Thoracic aorta (tissue), 2 donors: ENCODE measurements around the gene NECAP2. TPM values are rescaled to one million over a fixed set of nuclear protein-coding genes. Genes with fewer than 3 reads are reported as not detected.

Source experiments
- ATAC-seq: fragments of 150-250 bp; one replicate; pipeline ENCODE4 v1.8.0; 2017; ENCODE audit warnings: low read depth; ENCODE audit not compliant: insufficient number of reproducible peaks, low FRiP score
- DNase-seq: peaks from one replicate; pipeline ENCODE4 v3.0.0-alpha.2; 2020; ENCODE audit warnings: low spot score
- H3K27ac ChIP-seq, 2 donors: fragments of 200-600 bp; sonication (generic); 1 replicate in 1 of 2; 2 replicates in 1 of 2; pipeline ENCODE4 v1.5.1; 2016; ENCODE audit warnings: mild to moderate bottlenecking in 2 of 2, moderate library complexity in 2 of 2
- H3K27me3 ChIP-seq: fragments of 200-600 bp; sonication (generic); replicated peaks from 2 replicates; pipeline ENCODE4 v1.6.0; 2016; ENCODE audit warnings: mild to moderate bottlenecking; ENCODE audit not compliant: insufficient read depth
- H3K36me3 ChIP-seq: fragments of 200-600 bp; sonication (generic); one replicate; pipeline ENCODE4 v1.5.1; 2016
- H3K4me1 ChIP-seq, 2 donors: fragments of 200-600 bp; sonication (generic); 1 replicate in 1 of 2; 2 replicates in 1 of 2; pipeline versions ENCODE4 v1.5.1 to v1.6.0; 2016; ENCODE audit warnings: low read depth in 2 of 2, mild to moderate bottlenecking in 1 of 2; ENCODE audit not compliant: control insufficient read depth in 1 of 2
- H3K4me3 ChIP-seq: fragments of 200-600 bp; sonication (generic); 2 replicates; pipeline ENCODE4 v1.5.1; 2016; ENCODE audit warnings: mild to moderate bottlenecking
- H3K9me3 ChIP-seq: fragments of 200-600 bp; sonication (generic); 2 replicates; pipeline ENCODE4 v1.5.1; 2016
- total RNA-seq, 2 donors: library from RNA; depleted of rRNA; stranded (reverse); fragments of >200 nt; gene quantifications; one replicate each; pipeline versions ENCODE4 v1.1.0 to v1.2.3, GENCODE V29; 2016
- TF ChIP-seq, protein P1 (sequence below): fragments of 200-600 bp; sonication (generic); IDR thresholded peaks from one replicate; pipeline ENCODE4 v1.5.1; 2019; ENCODE audit warnings: antibody characterized with exemption

The NECAP2 gene
- total RNA-seq, 2 donors from 2014 or later = 38.9 to 55.1 TPM

GRCh38 chr1:16418823-16419425 lies 21.6 kb upstream of the NECAP2 start:
- no peaks in the 10 kb centered on the region for H3K9me3 ChIP-seq
- DNase-seq (no peak), ATAC-seq (no peak)
- no peaks in the 10 kb centered on the region for H3K4me1 ChIP-seq
- H3K27ac ChIP-seq = no peak overlapping the region
- H3K4me3 ChIP-seq = no peak overlapping the region
- TF ChIP-seq, protein P1, sequence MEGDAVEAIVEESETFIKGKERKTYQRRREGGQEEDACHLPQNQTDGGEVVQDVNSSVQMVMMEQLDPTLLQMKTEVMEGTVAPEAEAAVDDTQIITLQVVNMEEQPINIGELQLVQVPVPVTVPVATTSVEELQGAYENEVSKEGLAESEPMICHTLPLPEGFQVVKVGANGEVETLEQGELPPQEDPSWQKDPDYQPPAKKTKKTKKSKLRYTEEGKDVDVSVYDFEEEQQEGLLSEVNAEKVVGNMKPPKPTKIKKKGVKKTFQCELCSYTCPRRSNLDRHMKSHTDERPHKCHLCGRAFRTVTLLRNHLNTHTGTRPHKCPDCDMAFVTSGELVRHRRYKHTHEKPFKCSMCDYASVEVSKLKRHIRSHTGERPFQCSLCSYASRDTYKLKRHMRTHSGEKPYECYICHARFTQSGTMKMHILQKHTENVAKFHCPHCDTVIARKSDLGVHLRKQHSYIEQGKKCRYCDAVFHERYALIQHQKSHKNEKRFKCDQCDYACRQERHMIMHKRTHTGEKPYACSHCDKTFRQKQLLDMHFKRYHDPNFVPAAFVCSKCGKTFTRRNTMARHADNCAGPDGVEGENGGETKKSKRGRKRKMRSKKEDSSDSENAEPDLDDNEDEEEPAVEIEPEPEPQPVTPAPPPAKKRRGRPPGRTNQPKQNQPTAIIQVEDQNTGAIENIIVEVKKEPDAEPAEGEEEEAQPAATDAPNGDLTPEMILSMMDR = no peak
- H3K27me3 ChIP-seq = no peaks in the 10 kb centered on the region
- no peaks in the 10 kb centered on the region for H3K36me3 ChIP-seq

DNA sequence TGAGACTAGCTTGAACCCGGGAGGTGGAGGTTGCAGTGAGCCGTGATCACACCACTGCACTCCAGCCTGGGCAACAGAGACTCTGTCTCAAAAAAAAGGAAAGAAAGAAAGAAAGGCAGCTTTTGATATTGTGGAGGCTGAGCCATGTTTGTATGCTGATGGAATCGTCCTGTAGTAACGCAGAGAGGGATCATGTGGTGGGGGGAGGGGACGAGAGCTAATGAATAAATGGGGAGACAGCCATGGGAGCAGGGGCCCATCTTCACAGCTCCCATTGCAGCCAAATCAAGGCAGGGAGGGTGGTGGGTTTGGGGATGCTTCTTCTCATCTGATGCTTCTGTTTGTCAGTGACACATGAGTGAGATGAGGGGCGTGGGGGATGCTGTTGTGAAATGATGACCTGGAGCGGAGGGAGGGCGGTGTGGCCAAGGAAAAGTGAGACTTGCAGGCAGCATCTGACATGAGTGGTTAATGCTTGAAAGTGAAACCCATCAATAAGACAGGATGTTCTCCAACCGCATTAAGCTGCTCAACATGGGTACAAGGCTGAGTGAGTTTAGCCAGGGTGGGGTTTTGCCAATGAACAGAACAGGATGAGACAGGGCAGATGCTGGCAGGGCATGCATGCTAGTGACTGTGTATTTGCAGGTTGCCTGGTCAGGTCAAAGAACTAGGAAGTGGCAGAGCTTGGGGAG lies 20.0 kb upstream of the NECAP2 start:
- no peak overlapping the region for H3K4me3 ChIP-seq
- H3K4me1 ChIP-seq = no peaks in the 10 kb centered on the region
- no peak for DNase-seq
- no peaks in the 10 kb centered on the region for H3K36me3 ChIP-seq
- TF ChIP-seq, protein P1 = no peak
- no peak overlapping the region for H3K27ac ChIP-seq
- no peak for ATAC-seq
- H3K27me3 ChIP-seq = no peaks in the 10 kb centered on the region
- no peaks in the 10 kb centered on the region for H3K9me3 ChIP-seq

DNA sequence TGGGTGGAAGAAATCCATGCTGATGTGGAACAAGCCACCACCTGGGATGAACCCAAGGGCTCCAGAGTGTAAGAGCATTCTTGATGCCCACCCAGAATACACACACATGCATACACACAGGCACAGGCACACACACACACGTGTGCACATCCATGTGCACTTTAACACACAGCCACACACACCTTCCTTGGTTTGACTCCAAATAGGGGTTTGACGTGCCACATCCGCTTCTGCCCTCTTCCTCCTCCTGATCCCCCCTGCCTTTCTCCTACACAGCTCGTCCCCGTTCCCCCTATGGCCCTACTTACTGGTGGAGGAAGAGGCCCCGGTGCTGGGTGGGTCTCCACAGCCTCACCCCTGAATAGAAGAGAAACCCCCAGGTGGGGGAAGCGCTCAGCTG lies 19.3 kb upstream of the NECAP2 start:
- Histone ChIP-seq H3K36me3 (no peaks in the 10 kb centered on the region), H3K27me3 (no peaks in the 10 kb centered on the region), H3K4me3 (no peak overlapping the region), H3K9me3 (no peaks in the 10 kb centered on the region), H3K4me1 (no peaks in the 10 kb centered on the region), H3K27ac (no peak overlapping the region)
- ATAC-seq (no peak), DNase-seq (no peak)
- TF ChIP-seq, protein P1 = no peak

GRCh38 chr1:16422041-16422440 lies 18.5 kb upstream of the NECAP2 start:
- Histone ChIP-seq H3K27me3 (no peaks in the 10 kb centered on the region), H3K4me1 (no peaks in the 10 kb centered on the region), H3K9me3 (no peaks in the 10 kb centered on the region), H3K36me3 (no peaks in the 10 kb centered on the region), H3K4me3 (no peak overlapping the region), H3K27ac (no peak overlapping the region)
- no peak for ATAC-seq
- TF ChIP-seq, protein P1 = no peak
- no peak for DNase-seq

- Histone ChIP-seq H3K4me1 (no peaks in the 10 kb centered on the region), H3K27me3 (no peaks in the 10 kb centered on the region), H3K9me3 (no peaks in the 10 kb centered on the region), H3K36me3 (no peaks in the 10 kb centered on the region), H3K4me3 (no peak overlapping the region), H3K27ac (no peak overlapping the region)
- TF ChIP-seq, protein P1 = no peak
- DNase-seq (no peak), ATAC-seq (no peak)
These were observed 15.1 kb upstream of the NECAP2 start for GRCh38 chr1:16425125-16426025.
